GM23248 (cell line): ENCODE data around the gene SERBP1.

ENCODE experiments used
- EZH2 ChIP-seq: fragments of 200-600 bp; sonication (generic); IDR thresholded peaks from 2 replicates; pipeline ENCODE4 v1.6.1; 2018; ENCODE audit warnings: antibody characterized with exemption, mild to moderate bottlenecking; ENCODE audit not compliant: insufficient read depth, poor library complexity, severe bottlenecking
- EZH2phosphoT487 ChIP-seq: fragments of 200-600 bp; sonication (generic); IDR thresholded peaks from 2 replicates; pipeline ENCODE4 v1.6.1; 2018; ENCODE audit warnings: antibody characterized with exemption, moderate library complexity, mild to moderate bottlenecking, low read depth; ENCODE audit not compliant: insufficient read depth

DNA sequence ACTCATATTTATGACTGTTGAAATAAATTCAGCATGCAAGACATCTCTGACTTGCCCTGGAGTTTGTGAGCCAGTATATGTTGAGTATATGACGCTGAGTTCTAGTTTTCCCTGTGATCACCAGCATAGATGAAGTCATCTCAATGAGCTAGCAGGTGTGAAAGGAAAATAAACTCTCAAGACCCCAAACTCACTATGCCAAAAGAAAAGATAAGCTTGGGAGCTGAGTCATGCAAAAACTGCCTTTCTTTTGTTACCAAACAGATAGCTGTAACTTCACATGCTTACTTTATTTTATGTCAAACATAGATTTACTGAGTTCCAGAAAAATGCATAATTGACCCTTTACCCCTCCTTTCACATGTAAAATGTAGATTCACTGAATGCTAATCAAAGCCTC is 52.9 kb downstream of the SERBP1 start:
- TF ChIP-seq EZH2 = no peak
- no peak for TF ChIP-seq EZH2phosphoT487
